Adrenal gland (tissue), 19 donors: ENCODE measurements around the gene DLL3. TPM values are rescaled to one million over a fixed set of nuclear protein-coding genes. Genes with fewer than 3 reads are reported as not detected.
"Not testable (repeated sequence)": the region's sequence is repeated elsewhere in the genome, so short reads cannot be mapped to it uniquely, and the experiment has no call there.

ENCODE experiments used
- DNase-seq, 7 donors: peaks; one replicate each; pipeline ENCODE4 v3.0.0-alpha.2; 2019 to 2020
- H3K27ac ChIP-seq, 5 donors: fragments of 200-600 bp; sonication (generic) in 4 of 5; 1 replicate in 3 of 5; 2 replicates in 2 of 5; pipeline versions ENCODE4 v1.5.1 to v1.8.0; 2016 to 2020; ENCODE audit warnings: mild to moderate bottlenecking in 1 of 5
- H3K27me3 ChIP-seq: fragments of 200-600 bp; 2 replicates; pipeline ENCODE4 v1.8.0; 2021
- H3K36me3 ChIP-seq, 2 donors: fragments of 200-600 bp; replicated peaks in 1 of 2; 1 replicate in 1 of 2; 2 replicates in 1 of 2; pipeline versions ENCODE4 v1.5.1 to v1.8.0; 2018 to 2022
- H3K4me1 ChIP-seq, 2 donors: fragments of 200-600 bp; replicated peaks in 1 of 2; 1 replicate in 1 of 2; 2 replicates in 1 of 2; pipeline versions ENCODE4 v1.5.1 to v1.8.0; 2018 to 2021
- H3K4me3 ChIP-seq, 4 donors: fragments of 200-600 bp; sonication (generic) in 3 of 4; one replicate each; pipeline ENCODE4 v1.5.1; 2016 to 2018
- H3K9me3 ChIP-seq, 3 donors: fragments of 200-600 bp; sonication (generic) in 1 of 3; replicated peaks in 1 of 3; 1 replicate in 2 of 3; 2 replicates in 1 of 3; pipeline versions ENCODE4 v1.5.1 to v1.8.0; 2016 to 2021
- POLR2A ChIP-seq, 2 donors: fragments of 450-650 bp; IDR thresholded peaks; one replicate each; pipeline ENCODE4 v1.6.1; 2017; ENCODE audit warnings: antibody characterized with exemption in 2 of 2, mild to moderate bottlenecking in 2 of 2, moderate library complexity in 1 of 2
- WGBS, 4 donors: extraction: QIAGEN DNeasy Blood & Tissue Kit in 2 of 4; methylation state at CpG; one replicate each; pipeline versions ENCODE4 v1.1.5 to v1.1.7; 2013 to 2017; 5-methylcytosine and 5-hydroxymethylcytosine counted together
- intact Hi-C, 2 donors: fragments of 100-400 bp; cut with DNase I; formaldehyde crosslinking; loops; one replicate each; pipeline versions ENCODE4 v1.14.1 to v1.15.0; 2022 to 2023
- long read RNA-seq, 10 donors: library from polyadenylated mRNA in 3 of 10; unstranded in 2 of 10; stranded (forward) in 1 of 10; transcript quantifications; one replicate each; pipeline ENCODE4 v2.0.0 and lab custom pipeline, GENCODE V29; 2021 to 2026
- polyA plus RNA-seq, 3 donors: library from polyadenylated mRNA; stranded (reverse); fragments of 200-250 nt in 2 of 3; fragments of 350-450 nt in 1 of 3; fragmentation: Illumina TruSeq in 1 of 3; extraction: RNeasy Lipid Tissue Mini Kit (QIAGEN cat#74804) in 1 of 3; gene quantifications; one replicate each; pipeline ENCODE4 v1.2.3, GENCODE V29; 2013 to 2014
- total RNA-seq, 9 donors: library from RNA; depleted of rRNA in 4 of 9; stranded (reverse); fragments of >200 nt in 4 of 9; fragments of 120-200 nt in 1 of 9; fragmentation: NEBNext Ultra II Directional in 1 of 9; extraction: Animal tissue kit (Norgen Biotek cat#: 25700) in 1 of 9; gene quantifications; one replicate each; pipeline versions ENCODE4 v1.1.0 to v1.2.4, GENCODE V29; 2013 to 2023
- TF ChIP-seq, protein P1 (sequence below), 6 experiments: fragments of 450-650 bp in 4 of 6; fragments of 200-600 bp in 2 of 6; sonication (generic) in 1 of 6; IDR thresholded peaks; 1 replicate in 5 of 6; 2 replicates in 1 of 6; pipeline versions ENCODE4 v1.5.1 to v1.8.0; 2016 to 2021; ENCODE audit warnings: antibody characterized with exemption in 6 of 6, mild to moderate bottlenecking in 2 of 6, moderate library complexity in 1 of 6
- donor health status: healthy with polysubstance abuse.
- donor health status: Bipolar disorder and iron deficiency.
- donor health status: DM: yes; HTN: yes; CAD: no.
- donor health status: DM: no; HTN: no; CAD: no.
- donor health status: DM: no; HTN: no; CAD: no.
- donor health status: DM: yes; HTN: yes; CAD: no.

DLL3 gene, protein sequence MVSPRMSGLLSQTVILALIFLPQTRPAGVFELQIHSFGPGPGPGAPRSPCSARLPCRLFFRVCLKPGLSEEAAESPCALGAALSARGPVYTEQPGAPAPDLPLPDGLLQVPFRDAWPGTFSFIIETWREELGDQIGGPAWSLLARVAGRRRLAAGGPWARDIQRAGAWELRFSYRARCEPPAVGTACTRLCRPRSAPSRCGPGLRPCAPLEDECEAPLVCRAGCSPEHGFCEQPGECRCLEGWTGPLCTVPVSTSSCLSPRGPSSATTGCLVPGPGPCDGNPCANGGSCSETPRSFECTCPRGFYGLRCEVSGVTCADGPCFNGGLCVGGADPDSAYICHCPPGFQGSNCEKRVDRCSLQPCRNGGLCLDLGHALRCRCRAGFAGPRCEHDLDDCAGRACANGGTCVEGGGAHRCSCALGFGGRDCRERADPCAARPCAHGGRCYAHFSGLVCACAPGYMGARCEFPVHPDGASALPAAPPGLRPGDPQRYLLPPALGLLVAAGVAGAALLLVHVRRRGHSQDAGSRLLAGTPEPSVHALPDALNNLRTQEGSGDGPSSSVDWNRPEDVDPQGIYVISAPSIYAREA
- total RNA-seq (under 1 TPM in 1 of 9 donors, not detected in 8; 0.17 TPM), polyA plus RNA-seq (under 1 TPM in 1 of 3 donors, not detected in 2; 0.10 TPM)
- long read RNA-seq, donor 1 = 0 reads
- long read RNA-seq, donor 2 = 0 reads
- long read RNA-seq, donor 3 = 0 reads
- long read RNA-seq, donor 4 = 0 reads
- long read RNA-seq, donor 5 = 0 reads
- long read RNA-seq, donor 6 = 0 reads
- long read RNA-seq, donor 7 = 0 reads
- long read RNA-seq, donor 8 = 0 reads
- long read RNA-seq, donor 9 = 0 reads
- long read RNA-seq, donor 10 = 0 reads

GRCh38 chr19:39498798-39499642 is at the start of gene DLL3:
TSS of gene DLL3 (plus strand) at chr19:39498947. CDS start at chr19:39498975, 28 bp downstream.
- 1 to 2% (median 2%) methylated on average over 19 to 60 of the region's 60 CpGs for WGBS, 4 donors
- Histone ChIP-seq H3K9me3 (no peaks in the 10 kb centered on the region), H3K4me3 (no peak within 1 kb of the TSS), H3K4me1 (peaks cover 0 to 16% of the 10 kb centered on the region in 2 donors), H3K36me3 (no peaks in the 10 kb centered on the region), H3K27me3 (peaks cover 34% of the 10 kb centered on the region), H3K27ac (no peak within 1 kb of the TSS)
- no peak for DNase-seq
- intact Hi-C loops = no loop called here
- TF ChIP-seq POLR2A (IDR thresholded peaks at IDR 0.05) = no peak
- TF ChIP-seq, protein P1, sequence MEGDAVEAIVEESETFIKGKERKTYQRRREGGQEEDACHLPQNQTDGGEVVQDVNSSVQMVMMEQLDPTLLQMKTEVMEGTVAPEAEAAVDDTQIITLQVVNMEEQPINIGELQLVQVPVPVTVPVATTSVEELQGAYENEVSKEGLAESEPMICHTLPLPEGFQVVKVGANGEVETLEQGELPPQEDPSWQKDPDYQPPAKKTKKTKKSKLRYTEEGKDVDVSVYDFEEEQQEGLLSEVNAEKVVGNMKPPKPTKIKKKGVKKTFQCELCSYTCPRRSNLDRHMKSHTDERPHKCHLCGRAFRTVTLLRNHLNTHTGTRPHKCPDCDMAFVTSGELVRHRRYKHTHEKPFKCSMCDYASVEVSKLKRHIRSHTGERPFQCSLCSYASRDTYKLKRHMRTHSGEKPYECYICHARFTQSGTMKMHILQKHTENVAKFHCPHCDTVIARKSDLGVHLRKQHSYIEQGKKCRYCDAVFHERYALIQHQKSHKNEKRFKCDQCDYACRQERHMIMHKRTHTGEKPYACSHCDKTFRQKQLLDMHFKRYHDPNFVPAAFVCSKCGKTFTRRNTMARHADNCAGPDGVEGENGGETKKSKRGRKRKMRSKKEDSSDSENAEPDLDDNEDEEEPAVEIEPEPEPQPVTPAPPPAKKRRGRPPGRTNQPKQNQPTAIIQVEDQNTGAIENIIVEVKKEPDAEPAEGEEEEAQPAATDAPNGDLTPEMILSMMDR (IDR thresholded peaks at IDR 0.05) = no peak

DNA sequence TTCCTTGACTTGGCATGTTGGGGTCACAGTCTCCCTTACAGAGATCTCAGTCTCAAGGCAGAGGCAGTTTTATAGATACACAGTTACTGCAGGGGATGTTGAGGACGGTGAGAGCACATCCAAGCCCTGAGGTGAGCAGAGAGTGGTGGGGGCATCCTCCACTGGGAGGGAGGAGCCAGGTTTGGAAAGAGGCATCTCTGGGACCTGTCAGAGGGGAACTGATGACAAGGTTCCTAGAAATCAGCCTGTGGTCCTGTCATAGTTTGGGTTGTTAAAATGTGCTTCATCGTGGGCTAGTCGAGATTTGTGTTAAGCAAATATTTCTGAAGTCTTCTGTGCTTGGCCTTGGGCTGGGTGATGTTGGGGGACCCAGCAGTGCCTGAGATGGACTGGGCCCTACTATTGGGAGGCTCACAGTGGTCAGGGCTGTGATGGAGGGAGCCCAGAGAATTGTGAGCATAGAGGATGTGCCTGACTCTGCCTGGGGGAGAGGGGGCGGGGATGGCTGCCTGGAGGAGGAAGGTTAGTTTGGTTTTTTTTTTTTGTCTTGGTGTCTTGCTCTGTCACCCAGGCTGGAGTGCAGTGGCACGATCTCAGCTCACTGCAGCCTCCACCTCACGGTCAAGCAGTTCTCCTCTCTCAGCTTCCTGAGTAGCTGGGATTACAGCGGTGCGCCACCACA is 49.5 kb upstream of the DLL3 start:
- Histone ChIP-seq H3K36me3 (peaks cover 0 to 14% of the 10 kb centered on the region in 2 donors), H3K9me3 (no peaks in the 10 kb centered on the region), H3K27ac (no peak overlapping the region), H3K4me3 (no peak overlapping the region), H3K4me1 (peaks cover 17 to 30% of the 10 kb centered on the region in 2 donors), H3K27me3 (no peaks in the 10 kb centered on the region)
- TF ChIP-seq, protein P1 (IDR thresholded peaks at IDR 0.05) = no peak
- TF ChIP-seq POLR2A (IDR thresholded peaks at IDR 0.05) = no peak
- intact Hi-C loops = loop anchor here in 1 of 2 donors (10.0 kb wide), 1 partner anchor 86 kb away; the partner anchor contains the start of gene EID2B
- WGBS, 4 donors = 70 to 95% (median 79%) methylated on average over 5 to 8 of the region's 8 CpGs
- no peak for DNase-seq

- WGBS, 4 donors = 94 to 96% (median 95%) methylated on average over 8 of the region's 8 CpGs
- DNase-seq, H3K27me3 ChIP-seq, H3K9me3 ChIP-seq, intact Hi-C loops, H3K4me3 ChIP-seq, H3K27ac ChIP-seq: not testable (repeated sequence)
- H3K36me3 ChIP-seq = peaks cover 0 to 15% of the 10 kb centered on the region in 2 donors
- H3K4me1 ChIP-seq = peaks cover 15 to 21% of the 10 kb centered on the region in 2 donors
Observed at GRCh38 chr19:39451257-39451656, 47.5 kb upstream of the DLL3 start.

- no peaks in the 10 kb centered on the region for H3K27me3 ChIP-seq
Observed at GRCh38 chr19:39463403-39463802, 35.3 kb upstream of the DLL3 start.

More at GRCh38 chr19:39463403-39463802, 35.3 kb upstream of the DLL3 start:
- no peaks in the 10 kb centered on the region for H3K9me3 ChIP-seq
- DNase-seq = no peak
- intact Hi-C loops = no loop called here
- TF ChIP-seq POLR2A (IDR thresholded peaks at IDR 0.05) = no peak
- TF ChIP-seq, protein P1 (IDR thresholded peaks at IDR 0.05) = no peak
- peaks cover 0 to 73% of the 10 kb centered on the region in 2 donors for H3K36me3 ChIP-seq
- WGBS, 4 donors = 71 to 91% (median 85%) methylated on average over 3 of the region's 3 CpGs
- H3K27ac ChIP-seq = no peak overlapping the region
- no peak overlapping the region for H3K4me3 ChIP-seq
- no peaks in the 10 kb centered on the region for H3K4me1 ChIP-seq
